ENCODE results near the gene MYO7A. TPM values are rescaled to one million over a fixed set of nuclear protein-coding genes. Genes with fewer than 3 reads are reported as not detected.

The MYO7A gene
- total RNA-seq, 1 donor from 2014 or later = 0.18 TPM

DNA sequence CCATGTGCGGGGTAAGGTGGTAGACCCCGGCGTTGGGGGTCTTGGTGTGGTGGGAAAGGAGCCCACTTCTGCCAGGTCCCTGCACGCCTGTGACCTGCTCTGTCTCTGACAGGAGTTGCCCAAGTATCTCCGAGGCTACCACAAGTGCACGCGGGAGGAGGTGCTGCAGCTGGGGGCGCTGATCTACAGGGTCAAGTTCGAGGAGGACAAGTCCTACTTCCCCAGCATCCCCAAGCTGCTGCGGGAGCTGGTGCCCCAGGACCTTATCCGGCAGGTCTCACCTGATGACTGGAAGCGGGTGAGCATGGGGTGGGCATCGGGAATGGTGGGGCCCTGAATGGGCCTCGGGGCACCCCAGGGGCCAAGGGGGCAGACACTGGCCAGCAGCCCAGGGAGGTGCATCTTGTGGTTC lies 83.0 kb downstream of the MYO7A start:
- DNase-seq (ENCODE audit: extremely low read depth, low read depth, low spot score) = no peak

DNA sequence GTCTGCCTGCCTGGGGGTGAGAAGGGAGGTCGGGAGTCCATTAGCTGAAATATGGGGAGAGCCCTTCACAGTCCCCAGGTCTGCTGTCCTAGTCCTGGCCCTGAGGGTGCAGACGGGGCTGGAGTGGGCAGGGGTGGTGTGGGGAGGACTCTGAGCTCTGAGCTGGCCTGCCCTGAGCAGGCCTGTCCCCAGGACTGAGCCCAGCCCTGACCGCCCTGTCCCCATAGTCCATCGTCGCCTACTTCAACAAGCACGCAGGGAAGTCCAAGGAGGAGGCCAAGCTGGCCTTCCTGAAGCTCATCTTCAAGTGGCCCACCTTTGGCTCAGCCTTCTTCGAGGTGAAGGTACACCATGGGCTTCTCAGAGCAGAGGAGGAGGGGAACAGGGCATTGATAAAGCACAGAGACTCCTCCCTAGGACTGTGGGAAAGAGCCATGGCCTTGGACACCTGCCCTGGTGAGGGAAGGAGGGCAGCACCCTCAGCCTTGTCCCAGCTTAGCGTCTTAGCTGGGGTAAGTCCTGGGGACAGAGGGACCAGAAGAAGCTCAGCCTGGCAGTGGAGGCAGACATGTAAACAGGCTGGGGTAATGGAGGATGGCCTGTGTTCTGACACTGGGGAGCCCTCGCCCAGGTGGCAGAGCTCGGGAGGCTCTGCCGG lies 83.7 kb downstream of the MYO7A start:
- DNase-seq (ENCODE audit: extremely low read depth, low read depth, low spot score) = no peak

DNA sequence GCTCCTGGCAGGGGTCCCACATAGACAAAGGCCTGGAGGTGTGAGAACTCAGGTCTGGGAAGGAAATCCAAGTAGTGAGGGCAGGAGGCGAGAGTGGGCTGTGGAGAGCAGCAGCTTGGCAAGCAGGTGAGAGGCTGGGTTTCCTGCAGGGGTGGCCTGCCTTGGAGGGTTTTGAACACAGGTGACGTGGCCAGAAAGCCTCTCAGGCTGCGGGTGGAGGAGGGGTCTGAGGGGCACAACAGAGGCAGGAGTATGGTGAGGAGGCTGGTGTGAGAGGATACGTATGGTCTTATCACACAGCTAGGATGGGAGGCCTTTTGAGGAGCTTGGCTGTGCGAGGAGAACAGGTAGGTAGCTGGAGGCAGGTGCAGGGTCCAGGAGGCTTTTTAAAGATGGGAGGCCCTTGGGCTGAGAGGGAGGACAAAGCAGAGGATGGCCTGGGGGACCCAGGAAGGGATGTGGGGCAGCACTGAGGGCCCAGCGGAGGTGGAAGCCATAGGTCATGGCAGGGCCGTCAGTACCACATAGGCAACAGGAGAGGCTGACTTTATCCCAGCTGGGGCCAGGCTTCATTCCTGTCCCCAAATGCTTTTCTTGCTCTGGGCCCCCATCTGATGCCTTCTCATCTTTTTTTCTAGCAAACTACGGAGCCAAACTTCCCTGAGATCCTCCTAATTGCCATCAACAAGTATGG lies 84.4 kb downstream of the MYO7A start:
- DNase-seq (ENCODE audit: extremely low read depth, low read depth, low spot score) = no peak

DNA sequence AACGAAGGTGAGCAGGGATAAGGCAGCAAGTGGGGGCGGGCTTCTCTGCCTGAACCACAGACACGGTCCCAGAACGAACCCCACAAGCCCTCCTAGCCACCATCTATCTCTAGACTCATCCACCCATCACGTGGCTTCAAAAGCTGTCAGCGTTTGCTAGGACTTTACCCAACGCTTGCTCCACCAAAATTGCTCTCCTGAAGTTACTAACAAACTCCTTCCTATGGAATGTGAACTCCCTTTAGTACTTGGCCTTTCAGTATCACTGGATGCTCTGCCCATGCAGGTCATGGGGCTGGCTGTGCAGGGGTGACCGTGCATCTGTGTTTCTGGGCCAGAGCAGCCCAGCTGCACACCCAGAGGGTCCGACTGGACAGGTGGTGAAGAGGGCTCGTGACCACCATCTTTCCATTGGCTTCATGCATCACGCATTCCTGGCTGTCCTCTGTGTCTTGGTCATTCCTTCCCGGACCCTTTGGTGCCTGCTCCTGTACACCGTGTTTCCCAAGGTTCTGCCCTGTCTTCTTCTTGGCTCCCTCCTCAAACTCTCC lies 85.1 kb downstream of the MYO7A start:
- no peak for DNase-seq (ENCODE audit: extremely low read depth, low read depth, low spot score)

DNA sequence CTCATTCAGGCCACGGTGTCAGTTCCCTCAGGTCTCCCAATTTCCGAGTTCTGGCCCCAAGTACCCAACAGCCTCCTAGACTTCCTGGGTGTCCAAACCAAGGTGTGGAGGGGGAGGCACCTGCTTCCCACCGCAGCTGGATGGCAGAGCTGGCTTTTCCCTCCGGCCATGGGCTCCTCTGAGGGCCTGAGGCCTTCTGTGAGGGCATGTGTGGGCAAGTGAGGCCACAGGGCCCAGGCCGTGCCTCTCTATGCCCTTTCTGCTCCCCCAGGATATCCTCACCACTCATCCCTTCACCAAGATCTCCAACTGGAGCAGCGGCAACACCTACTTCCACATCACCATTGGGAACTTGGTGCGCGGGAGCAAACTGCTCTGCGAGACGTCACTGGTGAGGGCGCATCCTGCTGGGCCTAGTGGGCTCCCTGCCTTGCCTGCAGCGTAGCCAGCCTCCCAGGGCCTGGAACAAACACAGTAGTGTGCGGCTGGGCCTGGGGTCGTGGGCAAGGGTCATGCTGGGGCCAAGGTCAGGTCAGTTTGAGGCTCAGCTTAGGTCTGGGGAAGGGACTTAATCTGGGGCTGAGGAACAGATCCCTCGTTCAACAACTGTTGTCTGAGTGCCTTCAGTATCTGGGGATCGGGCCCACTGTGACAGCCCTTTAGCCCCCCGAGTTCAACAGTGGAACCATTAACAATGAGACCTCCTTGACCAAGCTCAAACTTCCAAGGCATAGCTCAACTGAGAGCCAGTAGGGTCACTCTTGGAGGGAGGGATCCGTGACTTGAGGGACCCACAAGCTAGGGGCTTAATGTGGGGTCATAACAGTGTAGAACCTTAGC lies 85.8 kb downstream of the MYO7A start:
- no peak for DNase-seq (ENCODE audit: extremely low read depth, low read depth, low spot score)

DNA sequence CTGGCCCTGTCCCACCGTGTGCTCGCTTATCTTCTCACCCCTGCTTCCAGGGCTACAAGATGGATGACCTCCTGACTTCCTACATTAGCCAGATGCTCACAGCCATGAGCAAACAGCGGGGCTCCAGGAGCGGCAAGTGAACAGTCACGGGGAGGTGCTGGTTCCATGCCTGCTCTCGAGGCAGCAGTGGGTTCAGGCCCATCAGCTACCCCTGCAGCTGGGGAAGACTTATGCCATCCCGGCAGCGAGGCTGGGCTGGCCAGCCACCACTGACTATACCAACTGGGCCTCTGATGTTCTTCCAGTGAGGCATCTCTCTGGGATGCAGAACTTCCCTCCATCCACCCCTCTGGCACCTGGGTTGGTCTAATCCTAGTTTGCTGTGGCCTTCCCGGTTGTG lies 86.5 kb downstream of the MYO7A start:
- no peak for DNase-seq (ENCODE audit: extremely low read depth, low read depth, low spot score)

DNA sequence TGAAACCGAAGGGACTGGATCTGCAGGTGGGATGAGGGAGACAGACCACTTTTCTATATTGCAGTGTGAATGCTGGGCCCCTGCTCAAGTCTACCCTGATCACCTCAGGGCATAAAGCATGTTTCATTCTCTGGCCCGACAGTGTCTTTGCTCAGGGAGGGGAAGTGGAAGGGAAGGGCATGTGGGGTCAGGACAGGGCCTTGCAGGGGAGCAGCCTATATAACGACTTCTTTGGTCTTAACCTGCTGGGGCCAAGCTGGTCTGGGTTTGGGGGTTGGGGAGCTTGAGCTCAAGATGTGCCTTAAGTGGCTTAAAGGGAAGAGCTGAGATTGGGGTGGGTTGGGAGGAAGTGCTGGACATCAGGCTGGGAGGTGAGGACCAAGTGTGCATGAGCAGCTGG lies 87.1 kb downstream of the MYO7A start:
- DNase-seq (ENCODE audit: extremely low read depth, low read depth, low spot score) = no peak

DNA sequence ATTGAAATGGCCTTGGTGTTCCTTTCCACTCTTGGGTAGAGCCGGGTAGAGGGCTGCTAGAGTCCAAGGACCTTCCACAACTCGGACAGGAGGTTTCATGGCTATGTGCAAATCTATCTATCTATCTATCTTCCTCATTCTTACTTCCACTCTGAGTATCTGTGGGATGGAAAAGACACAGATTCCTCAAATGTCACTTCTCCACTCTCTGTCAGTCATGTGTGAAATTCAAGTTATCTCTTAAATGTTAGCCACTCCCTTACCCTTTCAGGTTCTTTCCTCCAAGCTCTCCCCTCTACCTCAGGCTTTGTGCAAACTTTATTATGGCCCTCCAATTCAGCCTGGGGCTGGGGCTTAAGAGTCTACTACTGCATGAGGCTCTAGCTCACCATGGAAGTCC lies 89.1 kb downstream of the MYO7A start:
- no peak for DNase-seq (ENCODE audit: extremely low read depth, low read depth, low spot score)

DNA sequence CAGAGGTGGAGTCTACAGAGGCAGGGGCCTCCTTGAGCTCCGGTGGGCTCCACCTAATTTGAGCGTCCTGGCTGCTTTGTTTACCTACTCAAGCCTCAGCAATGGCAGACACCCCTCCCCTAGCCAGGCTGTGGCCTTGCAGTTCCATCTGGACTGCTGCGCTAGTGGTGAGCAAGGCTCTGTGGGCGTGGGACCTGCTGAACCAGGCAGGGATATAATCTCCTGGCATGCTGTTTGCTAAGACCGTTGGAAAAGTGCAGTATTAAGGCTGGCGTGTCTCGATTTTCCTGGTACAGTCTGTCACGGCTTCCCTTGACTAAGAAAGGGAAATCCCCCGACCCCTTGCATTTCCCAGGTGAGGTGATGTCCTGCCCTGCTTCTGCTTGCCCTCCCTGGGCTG lies 95.8 kb downstream of the MYO7A start:
- DNase-seq (ENCODE audit: extremely low read depth, low read depth, low spot score) = no peak

DNA sequence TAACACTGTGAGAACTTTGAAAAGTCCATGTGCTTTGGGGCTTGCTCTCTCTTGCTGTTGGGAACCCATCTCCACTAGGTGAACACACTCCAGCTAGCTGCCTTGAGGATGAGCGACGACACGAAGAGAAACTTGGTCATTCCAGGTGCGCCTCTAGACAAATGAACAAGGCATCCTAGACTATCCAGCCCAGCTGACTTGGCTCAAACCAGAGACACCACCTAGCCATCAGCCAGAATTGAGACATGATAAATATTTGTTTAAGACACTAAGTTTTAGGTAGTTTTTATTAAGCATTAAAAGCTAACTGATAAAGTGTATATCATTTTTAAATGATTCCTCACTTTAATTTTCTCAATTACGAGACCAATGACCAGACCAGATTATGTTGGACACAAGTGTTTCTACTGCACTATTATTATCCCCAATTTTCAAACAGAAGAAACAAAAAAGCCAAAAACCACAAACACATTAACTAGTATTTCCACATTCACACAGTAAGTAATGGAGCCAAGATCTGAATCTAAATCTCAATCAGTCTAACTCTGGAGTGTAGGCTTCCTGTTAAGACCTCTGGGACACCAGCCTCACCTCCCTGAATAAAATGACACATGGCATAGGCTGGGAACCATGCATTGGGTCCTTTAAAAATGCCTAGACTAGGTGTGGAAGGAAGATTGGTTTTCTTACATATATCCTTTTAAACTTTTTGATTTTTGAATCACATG lies 103.0 kb downstream of the MYO7A start:
- no peak for DNase-seq (ENCODE audit: extremely low read depth, low read depth, low spot score)

DNA sequence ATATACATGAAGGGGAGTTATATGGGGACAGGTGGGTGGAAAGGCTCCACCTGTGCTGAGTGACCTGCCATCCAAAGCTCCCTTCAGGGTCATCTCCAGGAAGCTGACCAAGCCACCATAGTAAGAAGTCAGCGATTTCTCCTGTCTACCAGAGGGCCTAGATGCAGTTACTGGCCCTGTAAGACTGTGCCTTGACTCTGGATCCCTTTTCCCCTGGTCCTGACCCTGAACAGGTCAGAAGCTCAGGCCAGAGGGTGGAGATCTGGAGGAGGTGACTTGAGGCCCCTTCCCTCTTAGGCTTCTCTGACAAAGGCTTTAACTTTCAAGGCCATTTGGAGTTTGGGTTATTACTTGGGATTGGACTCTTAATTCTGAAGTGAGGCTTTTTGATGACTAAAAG lies 103.8 kb downstream of the MYO7A start:
- DNase-seq (ENCODE audit: extremely low read depth, low read depth, low spot score) = no peak

DNA sequence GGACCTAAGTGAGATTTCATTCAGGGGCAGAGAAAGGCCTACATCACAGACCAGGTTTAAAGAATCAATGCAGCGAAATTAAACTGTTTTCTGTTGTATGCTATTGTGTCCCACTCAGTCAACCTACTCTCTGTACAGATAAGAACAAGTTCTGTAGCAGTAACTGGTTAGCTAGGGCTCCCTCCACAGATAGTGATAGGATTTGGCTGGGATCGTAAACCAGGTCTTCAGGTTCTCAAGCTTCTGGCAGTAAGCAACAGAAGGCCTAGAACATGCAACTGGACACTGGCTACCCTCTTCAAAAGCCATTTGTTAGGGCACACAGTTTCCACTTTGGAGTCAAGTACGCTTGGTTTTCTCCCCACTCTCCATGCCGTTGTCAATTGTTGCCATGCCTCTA lies 104.2 kb downstream of the MYO7A start:
- no peak for DNase-seq (ENCODE audit: extremely low read depth, low read depth, low spot score)

DNA sequence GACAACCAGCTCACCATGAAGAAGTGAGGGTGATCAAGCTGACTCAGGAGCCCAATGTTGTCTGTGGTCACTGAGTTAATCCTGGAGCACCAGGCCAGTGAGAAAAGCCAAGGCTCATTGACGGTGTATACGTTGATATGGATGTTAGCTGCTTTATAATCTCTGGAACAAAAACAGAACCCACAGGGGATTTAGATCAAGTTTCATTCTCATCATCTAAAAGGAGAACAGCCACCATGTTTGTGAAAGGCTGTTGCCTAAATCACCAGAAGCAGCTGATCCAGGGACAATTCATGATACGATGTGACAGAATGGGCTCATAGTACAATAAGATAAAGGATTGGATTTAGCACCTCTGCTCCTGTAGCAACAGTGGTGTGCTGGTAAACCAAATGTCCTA lies 105.0 kb downstream of the MYO7A start:
- DNase-seq (ENCODE audit: extremely low read depth, low read depth, low spot score) = no peak

DNA sequence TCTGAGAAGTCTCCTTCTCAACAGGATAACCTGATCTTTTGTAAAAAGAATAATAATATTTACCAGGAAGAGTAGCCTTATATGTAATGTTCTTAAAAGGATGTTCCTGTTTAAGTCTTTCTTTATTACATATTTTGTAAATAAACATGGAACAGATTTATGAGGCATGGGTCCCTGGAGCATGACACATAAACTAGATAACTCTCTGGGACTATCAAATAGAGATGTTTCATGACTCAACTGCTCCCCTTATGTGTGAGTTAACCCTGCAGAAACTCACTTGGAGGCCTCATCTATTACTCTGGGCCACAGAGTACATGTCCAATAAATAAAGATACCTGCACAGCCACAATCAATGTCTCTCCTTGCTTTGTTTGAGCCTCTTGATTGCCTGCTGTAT lies 108.9 kb downstream of the MYO7A start:
- DNase-seq (ENCODE audit: extremely low read depth, low read depth, low spot score) = no peak

DNA sequence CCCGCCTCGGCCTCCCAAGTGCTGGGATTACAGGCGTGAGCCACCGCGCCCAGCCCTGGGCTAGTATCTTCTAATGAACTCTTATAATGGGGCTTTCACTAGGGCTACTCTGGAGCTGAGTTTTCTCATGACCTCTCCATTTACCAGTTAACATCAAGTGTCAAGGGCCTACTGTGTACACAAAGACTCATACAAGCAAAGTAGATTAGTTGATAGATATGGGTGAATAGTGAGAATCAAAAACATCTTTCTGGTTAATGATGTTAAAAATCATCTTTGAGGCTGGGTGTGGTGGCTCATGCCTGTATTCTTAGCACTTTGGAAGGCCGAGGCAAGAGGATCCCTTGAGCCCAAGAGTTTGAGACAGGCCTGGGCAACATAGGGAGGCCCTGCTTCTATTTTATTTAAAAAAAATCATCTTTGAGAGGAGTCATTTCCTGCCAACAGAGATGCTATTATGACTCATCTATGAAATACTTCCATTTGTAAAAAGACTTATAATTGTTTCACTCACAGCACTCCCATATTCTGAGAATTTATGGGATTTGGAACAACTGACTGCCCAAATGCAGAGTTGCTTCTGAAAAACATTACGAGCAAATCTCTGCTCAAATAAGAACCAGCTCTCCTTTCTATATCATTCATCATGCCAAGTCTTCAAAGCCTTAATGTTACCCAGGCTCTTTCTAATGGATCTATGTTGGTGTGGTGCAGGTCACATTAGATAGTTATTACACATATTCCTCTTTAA lies 116.4 kb downstream of the MYO7A start:
- DNase-seq (ENCODE audit: extremely low read depth, low read depth, low spot score) = no peak

DNA sequence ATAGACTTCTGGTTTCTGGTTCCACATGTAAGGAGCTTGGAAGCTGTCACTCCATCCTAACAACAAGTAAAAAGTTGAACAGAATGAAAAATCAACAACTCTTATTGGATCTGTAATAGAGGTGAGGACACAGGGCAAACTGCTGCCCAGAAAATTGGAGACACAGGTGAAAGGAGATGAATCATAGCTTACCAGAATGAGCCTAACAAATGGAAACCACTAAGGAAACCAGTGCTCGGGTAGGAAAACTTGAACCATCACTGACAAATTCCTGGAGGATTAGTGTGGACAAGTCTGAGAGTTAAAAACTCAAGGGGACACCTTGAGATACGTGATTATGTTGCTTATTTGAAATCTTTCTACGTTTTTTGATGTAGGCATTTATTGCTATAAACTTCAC lies 121.4 kb downstream of the MYO7A start:
- no peak for DNase-seq (ENCODE audit: extremely low read depth, low read depth, low spot score)

DNA sequence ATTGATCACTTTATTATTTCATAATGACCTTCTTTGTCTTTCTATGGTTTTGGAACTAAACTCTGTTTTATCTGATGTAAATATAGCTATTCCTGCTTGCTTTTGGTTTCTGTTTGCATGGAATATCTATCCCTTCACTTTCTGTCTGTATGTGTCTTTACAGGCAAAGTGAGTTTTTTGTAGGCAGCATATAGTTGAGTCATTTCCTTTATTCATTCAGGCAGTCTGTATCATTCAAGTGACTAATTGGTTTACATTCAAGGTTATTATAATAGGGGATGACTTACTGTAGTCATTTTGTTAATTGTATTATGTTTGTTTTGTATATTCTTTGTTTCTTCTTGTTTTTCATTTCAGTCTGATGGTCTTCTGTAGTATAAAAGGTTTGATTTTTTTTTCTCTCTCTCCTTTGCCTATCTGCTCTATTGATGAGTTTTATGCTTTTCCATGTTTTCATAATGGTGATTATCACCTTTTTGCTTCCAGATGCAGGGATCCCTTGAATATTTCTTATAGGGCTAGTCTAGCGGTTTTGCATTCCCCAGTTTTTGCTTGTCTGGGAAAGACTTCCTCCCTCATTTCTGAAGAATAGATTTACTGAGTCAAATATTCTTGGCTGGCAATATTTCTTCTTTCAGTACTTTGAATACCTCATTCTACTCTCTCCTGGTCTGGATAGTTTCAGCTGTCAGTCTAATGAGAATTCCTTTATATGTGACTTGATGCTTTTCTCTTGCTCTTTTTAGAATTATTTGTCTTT lies 123.0 kb downstream of the MYO7A start:
- DNase-seq (ENCODE audit: extremely low read depth, low read depth, low spot score) = no peak

DNA sequence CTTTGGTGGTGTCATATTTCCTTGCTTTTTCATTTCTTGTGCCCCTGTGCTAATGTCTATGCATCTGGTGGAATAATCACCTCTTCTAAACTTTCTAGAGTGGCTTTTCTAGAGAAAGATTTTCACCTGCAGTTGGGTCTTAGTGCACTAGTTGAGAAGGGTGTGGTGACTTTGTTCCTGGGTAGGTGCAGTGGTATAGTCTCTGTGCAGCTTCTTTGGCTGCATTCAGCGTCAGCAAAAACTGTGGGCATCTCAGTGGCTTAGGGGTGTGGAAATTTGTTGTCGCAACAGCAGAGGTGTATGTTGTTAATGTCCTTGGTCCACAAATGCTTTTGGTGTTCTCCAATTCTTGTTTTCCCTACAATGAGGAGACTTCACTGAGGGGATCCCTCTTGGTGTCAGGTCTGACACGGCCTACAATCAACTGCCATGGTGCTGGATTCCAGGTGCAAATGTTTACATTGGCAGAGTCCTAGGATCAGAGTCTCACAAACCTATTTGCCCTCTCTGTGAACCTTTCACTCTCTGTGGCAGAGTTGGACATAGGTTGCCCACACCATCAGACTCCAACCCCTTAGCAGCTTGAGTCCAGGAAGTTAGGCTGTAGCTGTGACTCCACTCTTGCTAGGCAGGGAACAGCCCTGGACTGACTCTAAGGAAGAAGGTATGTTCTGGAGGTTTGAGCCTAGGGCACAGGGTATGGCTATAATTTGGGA lies 124.7 kb downstream of the MYO7A start:
- no peak for DNase-seq (ENCODE audit: extremely low read depth, low read depth, low spot score)

DNA sequence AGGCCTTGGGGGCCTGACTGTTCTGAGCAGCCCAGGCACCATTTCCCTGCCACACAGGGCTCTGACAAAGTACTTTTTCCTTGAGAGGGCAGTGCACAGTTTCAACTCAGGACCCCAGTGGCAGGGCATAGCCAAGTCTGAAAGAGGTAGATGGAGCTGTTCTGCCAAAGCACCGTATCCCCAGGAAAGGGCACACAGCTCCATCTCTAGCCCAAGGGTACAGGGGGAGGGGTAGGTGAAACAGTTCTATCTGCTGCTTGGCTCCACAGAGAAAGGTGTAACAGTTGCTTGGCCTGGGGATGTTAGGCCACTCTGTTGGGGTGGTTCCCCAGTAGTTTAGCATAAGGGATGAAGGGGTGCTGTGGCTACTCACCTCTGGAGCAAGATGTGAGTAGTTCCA lies 125.6 kb downstream of the MYO7A start:
- no peak for DNase-seq (ENCODE audit: extremely low read depth, low read depth, low spot score)

Measured in glomerular endothelial cell (primary cell).